HL-60 (cell line): Measurements from ENCODE around the gene GABBR1.

Source experiments
- GABPA ChIP-seq: IDR thresholded peaks from 2 replicates; pipeline ENCODE4 v1.6.1; 2012; ENCODE audit warnings: low read depth
- TF ChIP-seq, protein P1 (sequence below): IDR thresholded peaks from one replicate; pipeline ENCODE4 v1.5.1; 2011; ENCODE audit warnings: low read length, control low read depth, inconsistent platforms; ENCODE audit not compliant: insufficient read depth

DNA sequence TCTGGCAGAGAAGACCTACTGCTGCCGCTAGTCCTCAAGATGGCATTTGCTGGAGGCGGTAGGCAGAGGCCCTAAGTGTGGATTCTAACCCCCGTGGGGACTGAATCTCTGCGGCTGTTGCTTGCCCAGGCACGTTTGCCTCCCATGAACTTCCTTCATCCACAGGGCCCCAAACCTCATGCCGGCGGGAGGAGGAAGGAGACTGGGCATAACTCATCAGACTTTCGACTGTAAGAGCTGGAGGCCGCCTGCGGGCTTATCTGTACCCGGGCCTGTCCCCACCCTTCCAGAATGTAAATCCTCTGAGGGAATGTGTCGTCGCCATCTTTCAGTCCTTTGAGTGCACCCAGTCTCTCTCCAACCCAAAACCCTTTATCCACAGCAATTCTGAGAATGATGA is 47.0 kb upstream of the GABBR1 start:
- TF ChIP-seq, protein P1, sequence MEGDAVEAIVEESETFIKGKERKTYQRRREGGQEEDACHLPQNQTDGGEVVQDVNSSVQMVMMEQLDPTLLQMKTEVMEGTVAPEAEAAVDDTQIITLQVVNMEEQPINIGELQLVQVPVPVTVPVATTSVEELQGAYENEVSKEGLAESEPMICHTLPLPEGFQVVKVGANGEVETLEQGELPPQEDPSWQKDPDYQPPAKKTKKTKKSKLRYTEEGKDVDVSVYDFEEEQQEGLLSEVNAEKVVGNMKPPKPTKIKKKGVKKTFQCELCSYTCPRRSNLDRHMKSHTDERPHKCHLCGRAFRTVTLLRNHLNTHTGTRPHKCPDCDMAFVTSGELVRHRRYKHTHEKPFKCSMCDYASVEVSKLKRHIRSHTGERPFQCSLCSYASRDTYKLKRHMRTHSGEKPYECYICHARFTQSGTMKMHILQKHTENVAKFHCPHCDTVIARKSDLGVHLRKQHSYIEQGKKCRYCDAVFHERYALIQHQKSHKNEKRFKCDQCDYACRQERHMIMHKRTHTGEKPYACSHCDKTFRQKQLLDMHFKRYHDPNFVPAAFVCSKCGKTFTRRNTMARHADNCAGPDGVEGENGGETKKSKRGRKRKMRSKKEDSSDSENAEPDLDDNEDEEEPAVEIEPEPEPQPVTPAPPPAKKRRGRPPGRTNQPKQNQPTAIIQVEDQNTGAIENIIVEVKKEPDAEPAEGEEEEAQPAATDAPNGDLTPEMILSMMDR = no peak
- TF ChIP-seq GABPA = no peak
